ENCODE data around the gene PTPRO.

PTPRO gene

DNA sequence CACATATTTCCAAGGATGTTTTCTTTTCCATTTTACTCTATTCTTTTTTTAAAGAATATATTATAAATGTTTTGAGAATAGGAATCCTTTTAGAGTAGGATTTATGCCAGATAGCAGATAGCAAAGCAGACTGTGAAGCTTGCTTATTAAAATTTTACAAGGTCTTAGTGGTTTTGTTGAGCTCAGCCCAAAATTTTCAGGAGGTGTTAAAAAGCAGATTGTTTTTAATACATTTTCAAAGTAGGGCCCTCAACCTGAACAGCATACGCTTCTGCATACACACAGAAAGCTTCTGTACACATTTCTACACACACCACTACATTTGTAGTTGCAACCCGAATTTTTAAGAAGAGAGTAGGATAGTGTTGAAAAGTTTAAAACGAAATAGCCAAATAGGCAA is 315.9 kb downstream of the PTPRO start:
- TF ChIP-seq, protein P1, sequence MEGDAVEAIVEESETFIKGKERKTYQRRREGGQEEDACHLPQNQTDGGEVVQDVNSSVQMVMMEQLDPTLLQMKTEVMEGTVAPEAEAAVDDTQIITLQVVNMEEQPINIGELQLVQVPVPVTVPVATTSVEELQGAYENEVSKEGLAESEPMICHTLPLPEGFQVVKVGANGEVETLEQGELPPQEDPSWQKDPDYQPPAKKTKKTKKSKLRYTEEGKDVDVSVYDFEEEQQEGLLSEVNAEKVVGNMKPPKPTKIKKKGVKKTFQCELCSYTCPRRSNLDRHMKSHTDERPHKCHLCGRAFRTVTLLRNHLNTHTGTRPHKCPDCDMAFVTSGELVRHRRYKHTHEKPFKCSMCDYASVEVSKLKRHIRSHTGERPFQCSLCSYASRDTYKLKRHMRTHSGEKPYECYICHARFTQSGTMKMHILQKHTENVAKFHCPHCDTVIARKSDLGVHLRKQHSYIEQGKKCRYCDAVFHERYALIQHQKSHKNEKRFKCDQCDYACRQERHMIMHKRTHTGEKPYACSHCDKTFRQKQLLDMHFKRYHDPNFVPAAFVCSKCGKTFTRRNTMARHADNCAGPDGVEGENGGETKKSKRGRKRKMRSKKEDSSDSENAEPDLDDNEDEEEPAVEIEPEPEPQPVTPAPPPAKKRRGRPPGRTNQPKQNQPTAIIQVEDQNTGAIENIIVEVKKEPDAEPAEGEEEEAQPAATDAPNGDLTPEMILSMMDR (IDR thresholded peaks at IDR 0.05; ENCODE audit: borderline replicate concordance, insufficient read depth, low read depth, low read length), result no peak
- H3K4me3 ChIP-seq (ENCODE audit: low read depth, low read length), result no peak overlapping the region

DNA sequence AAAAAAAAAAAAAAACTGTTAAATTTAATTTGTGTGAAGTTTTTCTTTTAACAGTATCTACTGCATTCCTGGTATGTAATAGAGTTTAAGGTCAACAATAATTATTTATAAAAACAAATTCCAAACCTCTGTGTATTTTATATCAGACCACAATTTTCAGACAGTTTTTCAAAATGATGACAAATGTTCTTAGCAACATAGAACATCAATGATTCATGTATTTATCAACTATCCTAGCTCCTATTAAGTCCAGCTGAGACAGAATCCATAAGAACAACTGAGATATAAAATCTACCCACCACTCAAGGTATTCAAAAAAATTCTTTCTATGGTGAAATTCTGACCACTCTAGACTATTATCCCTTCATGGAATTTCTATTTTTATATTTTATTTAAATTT is 322.4 kb downstream of the PTPRO start:
- no peak overlapping the region for H3K4me3 ChIP-seq (ENCODE audit: low read depth, low read length)
- TF ChIP-seq, protein P1 (IDR thresholded peaks at IDR 0.05; ENCODE audit: borderline replicate concordance, insufficient read depth, low read depth, low read length), result no peak

DNA sequence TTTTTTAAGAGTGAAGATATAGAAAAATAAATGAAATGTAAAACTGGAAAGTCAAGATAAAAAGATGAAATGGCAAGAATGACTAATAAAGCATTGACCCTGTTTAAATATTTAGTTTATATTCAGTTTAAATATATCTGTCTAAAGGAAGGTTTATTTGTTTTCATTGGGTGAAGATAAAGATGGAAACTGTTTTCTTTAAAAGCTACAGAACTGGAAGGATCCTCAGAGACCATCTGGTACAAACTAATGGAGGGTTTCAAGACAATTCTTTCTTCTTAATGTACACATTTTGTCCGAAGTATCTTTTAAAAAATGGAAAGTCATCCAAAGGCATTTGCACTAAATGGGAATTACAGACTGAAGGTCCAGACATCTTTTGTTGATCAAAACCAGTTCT is 324.3 kb downstream of the PTPRO start:
- no peak overlapping the region for H3K4me3 ChIP-seq (ENCODE audit: low read depth, low read length)
- TF ChIP-seq, protein P1 (IDR thresholded peaks at IDR 0.05; ENCODE audit: borderline replicate concordance, insufficient read depth, low read depth, low read length), result no peak
